H1 (cell line): ENCODE results near the gene ZNF618.

Source experiments
- ATF3 ChIP-seq: IDR thresholded peaks from 2 replicates; pipeline ENCODE4 v1.6.1; 2011; ENCODE audit warnings: low read depth, mild to moderate bottlenecking, low read length; ENCODE audit not compliant: insufficient read depth
- BCL11A ChIP-seq, 2 experiments: IDR thresholded peaks; one replicate each; pipeline ENCODE4 v1.6.1; 2011; ENCODE audit warnings: low read depth in 2 of 2, low read length in 2 of 2, mild to moderate bottlenecking in 2 of 2
- CHD1 ChIP-seq: IDR thresholded peaks from 2 replicates; pipeline ENCODE4 v1.6.1; 2012; ENCODE audit warnings: low read depth, low read length, improper control_type of control experiment
- CREB1 ChIP-seq: IDR thresholded peaks from 2 replicates; pipeline ENCODE4 v1.6.1; 2012; ENCODE audit warnings: inconsistent platforms
- CTCF ChIP-seq, 3 experiments: IDR thresholded peaks; 1 replicate in 2 of 3; 2 replicates in 1 of 3; pipeline versions ENCODE4 v1.5.1 to v1.6.1; 2011; ENCODE audit warnings: low read length in 3 of 3, mild to moderate bottlenecking in 3 of 3, inconsistent platforms in 2 of 3, low read depth in 1 of 3, moderate library complexity in 1 of 3; ENCODE audit not compliant: insufficient read depth in 1 of 3; ENCODE audit errors: control extremely low read depth in 1 of 3
- EGR1 ChIP-seq: IDR thresholded peaks from 2 replicates; pipeline ENCODE4 v1.6.1; 2011; ENCODE audit warnings: low read depth, low read length, borderline replicate concordance
- POLR2A ChIP-seq, 2 experiments: IDR thresholded peaks; 1 replicate in 1 of 2; 2 replicates in 1 of 2; pipeline ENCODE4 v1.6.1; 2011; ENCODE audit warnings: low read depth in 2 of 2, low read length in 2 of 2, mild to moderate bottlenecking in 2 of 2; ENCODE audit errors: control extremely low read depth in 1 of 2
- RFX5 ChIP-seq: IDR thresholded peaks from 2 replicates; pipeline ENCODE4 v1.6.1; 2011; ENCODE audit warnings: low read depth, low read length, improper control_type of control experiment, borderline replicate concordance
- SRF ChIP-seq: IDR thresholded peaks from 2 replicates; pipeline ENCODE4 v1.6.1; 2011; ENCODE audit warnings: mild to moderate bottlenecking, low read depth, low read length, moderate library complexity
- TAF7 ChIP-seq: optimal IDR thresholded peaks from 2 replicates; pipeline ENCODE3; 2011; ENCODE audit warnings: low read depth, mild to moderate bottlenecking, inconsistent platforms, low read length, moderate library complexity, borderline replicate concordance
- TF ChIP-seq, protein P1 (sequence below): IDR thresholded peaks from 2 replicates; pipeline ENCODE4 v1.6.1; 2012; ENCODE audit warnings: low read length, inconsistent platforms
- TF ChIP-seq, protein P2 (sequence below): IDR thresholded peaks from 2 replicates; pipeline ENCODE4 v1.6.1; 2012; ENCODE audit warnings: inconsistent platforms

GRCh38 chr9:114051706-114052105, 175.6 kb downstream of the ZNF618 start:
- TF ChIP-seq CHD1 (no peak), CTCF (IDR thresholded peaks at IDR 0.05; ENCODE audit: control extremely low read depth in 1 of 3, insufficient read depth in 1 of 3, low read depth in 1 of 3, low read length in 3 of 3) (no peak), CREB1 (no peak), TAF7 (no peak), EGR1 (no peak), POLR2A (IDR thresholded peaks at IDR 0.05; ENCODE audit: control extremely low read depth in 1 of 2, low read depth in 2 of 2, low read length in 2 of 2) (no peak), RFX5 (no peak), ATF3 (no peak), BCL11A (IDR thresholded peaks at IDR 0.05; ENCODE audit: low read depth in 2 of 2, low read length in 2 of 2) (no peak), SRF (no peak)
- TF ChIP-seq, protein P1, sequence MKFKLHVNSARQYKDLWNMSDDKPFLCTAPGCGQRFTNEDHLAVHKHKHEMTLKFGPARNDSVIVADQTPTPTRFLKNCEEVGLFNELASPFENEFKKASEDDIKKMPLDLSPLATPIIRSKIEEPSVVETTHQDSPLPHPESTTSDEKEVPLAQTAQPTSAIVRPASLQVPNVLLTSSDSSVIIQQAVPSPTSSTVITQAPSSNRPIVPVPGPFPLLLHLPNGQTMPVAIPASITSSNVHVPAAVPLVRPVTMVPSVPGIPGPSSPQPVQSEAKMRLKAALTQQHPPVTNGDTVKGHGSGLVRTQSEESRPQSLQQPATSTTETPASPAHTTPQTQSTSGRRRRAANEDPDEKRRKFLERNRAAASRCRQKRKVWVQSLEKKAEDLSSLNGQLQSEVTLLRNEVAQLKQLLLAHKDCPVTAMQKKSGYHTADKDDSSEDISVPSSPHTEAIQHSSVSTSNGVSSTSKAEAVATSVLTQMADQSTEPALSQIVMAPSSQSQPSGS: no peak
- TF ChIP-seq, protein P2, sequence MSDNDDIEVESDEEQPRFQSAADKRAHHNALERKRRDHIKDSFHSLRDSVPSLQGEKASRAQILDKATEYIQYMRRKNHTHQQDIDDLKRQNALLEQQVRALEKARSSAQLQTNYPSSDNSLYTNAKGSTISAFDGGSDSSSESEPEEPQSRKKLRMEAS: no peak
